Measurements from ENCODE around the gene ATP8B3.

- TF ChIP-seq KDM5A (IDR thresholded peaks at IDR 0.05; ENCODE audit: borderline replicate concordance, low read length): no peak
- no peak for TF ChIP-seq ZKSCAN1 (IDR thresholded peaks at IDR 0.05; ENCODE audit: low read length)
- no peak for TF ChIP-seq REST (IDR thresholded peaks at IDR 0.05; ENCODE audit: borderline replicate concordance in 1 of 2, low read depth in 1 of 2, low read length in 2 of 2)
- TF ChIP-seq ZBTB46 (CRISPR knock-in tag; IDR thresholded peaks at IDR 0.05; ENCODE audit: borderline replicate concordance): no peak
- TF ChIP-seq CEBPG (CRISPR knock-in tag; IDR thresholded peaks at IDR 0.05): no peak
- TF ChIP-seq FOXK2 (IDR thresholded peaks at IDR 0.05): no peak
- no peak for TF ChIP-seq KDM1A (CRISPR knock-in tag; IDR thresholded peaks at IDR 0.05)
- TF ChIP-seq ZNF768 (CRISPR knock-in tag; IDR thresholded peaks at IDR 0.05): no peak
- TF ChIP-seq CTCF (CRISPR knock-in tag; IDR thresholded peaks at IDR 0.05): no peak
- TF ChIP-seq REL (CRISPR knock-in tag; conservative IDR thresholded peaks at IDR 0.05): no peak
- no peak for TF ChIP-seq RERE (CRISPR knock-in tag; IDR thresholded peaks at IDR 0.05; ENCODE audit: low read depth)
- no peak for TF ChIP-seq DNMT1 (CRISPR knock-in tag; IDR thresholded peaks at IDR 0.05)
- no peak for TF ChIP-seq ZNF343 (CRISPR knock-in tag; IDR thresholded peaks at IDR 0.05)
Measured at GRCh38 chr19:1789261-1790041, 22.6 kb downstream of the ATP8B3 start.
